C4-2B (cell line): ENCODE results near the gene MAGEC3.

ENCODE experiments used
- H3K27ac ChIP-seq: fragments of 450-650 bp; 2 replicates; pipeline ENCODE4 v1.5.1; 2017
- ZFX ChIP-seq: fragments of 450-650 bp; IDR thresholded peaks from 2 replicates; pipeline ENCODE4 v1.6.1; 2017
- TF ChIP-seq, protein P1 (sequence below): fragments of 450-650 bp; conservative IDR thresholded peaks from 2 replicates; pipeline ENCODE4 v1.5.1; 2017; ENCODE audit warnings: mild to moderate bottlenecking

Gene MAGEC3

DNA sequence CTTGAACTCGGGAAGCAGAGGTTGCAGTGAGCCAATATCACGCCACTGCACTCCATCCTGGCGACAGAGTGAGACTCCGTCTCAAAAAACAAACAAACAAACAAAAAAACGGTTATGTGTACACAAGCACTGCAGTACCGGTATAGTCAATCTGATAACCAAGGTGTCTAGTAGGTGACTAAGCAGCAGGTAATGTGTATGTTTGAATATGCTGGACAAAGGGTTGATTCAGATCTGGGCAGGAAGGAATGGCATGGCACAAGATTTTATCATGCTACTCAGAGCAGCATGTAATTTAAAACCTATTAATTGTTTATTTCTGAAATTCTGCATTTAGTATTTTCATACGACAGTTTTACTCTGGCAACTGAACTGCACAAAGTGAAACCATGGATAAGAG, 107.3 kb downstream of the MAGEC3 start:
- TF ChIP-seq, protein P1, sequence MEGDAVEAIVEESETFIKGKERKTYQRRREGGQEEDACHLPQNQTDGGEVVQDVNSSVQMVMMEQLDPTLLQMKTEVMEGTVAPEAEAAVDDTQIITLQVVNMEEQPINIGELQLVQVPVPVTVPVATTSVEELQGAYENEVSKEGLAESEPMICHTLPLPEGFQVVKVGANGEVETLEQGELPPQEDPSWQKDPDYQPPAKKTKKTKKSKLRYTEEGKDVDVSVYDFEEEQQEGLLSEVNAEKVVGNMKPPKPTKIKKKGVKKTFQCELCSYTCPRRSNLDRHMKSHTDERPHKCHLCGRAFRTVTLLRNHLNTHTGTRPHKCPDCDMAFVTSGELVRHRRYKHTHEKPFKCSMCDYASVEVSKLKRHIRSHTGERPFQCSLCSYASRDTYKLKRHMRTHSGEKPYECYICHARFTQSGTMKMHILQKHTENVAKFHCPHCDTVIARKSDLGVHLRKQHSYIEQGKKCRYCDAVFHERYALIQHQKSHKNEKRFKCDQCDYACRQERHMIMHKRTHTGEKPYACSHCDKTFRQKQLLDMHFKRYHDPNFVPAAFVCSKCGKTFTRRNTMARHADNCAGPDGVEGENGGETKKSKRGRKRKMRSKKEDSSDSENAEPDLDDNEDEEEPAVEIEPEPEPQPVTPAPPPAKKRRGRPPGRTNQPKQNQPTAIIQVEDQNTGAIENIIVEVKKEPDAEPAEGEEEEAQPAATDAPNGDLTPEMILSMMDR, result no peak
- TF ChIP-seq ZFX, result no peak
- no peak overlapping the region for H3K27ac ChIP-seq

DNA sequence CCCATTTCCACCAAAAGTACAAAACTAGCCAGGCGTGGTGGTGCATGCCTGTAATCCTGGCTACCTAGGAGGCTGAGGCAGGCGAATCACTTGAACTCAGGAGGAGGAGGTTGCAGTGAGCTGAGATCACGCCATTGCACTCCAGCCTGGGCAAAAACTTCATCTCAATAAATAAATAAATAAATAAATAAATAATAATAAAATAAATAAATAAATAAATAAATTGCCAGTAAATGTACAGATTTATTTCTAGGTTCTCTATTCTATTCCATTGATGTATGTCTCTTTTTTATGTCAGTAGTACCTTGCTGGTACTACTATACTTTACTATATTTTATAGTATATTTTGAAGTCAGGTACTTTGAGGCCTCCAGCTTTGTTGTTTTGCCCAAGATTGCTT, 109.2 kb downstream of the MAGEC3 start:
- TF ChIP-seq, protein P1, result no peak
- no peak for TF ChIP-seq ZFX
- no peak overlapping the region for H3K27ac ChIP-seq
